Uterus (tissue), 4 donors: ENCODE results near the gene HSD17B8. TPM values are rescaled to one million over a fixed set of nuclear protein-coding genes. Genes with fewer than 3 reads are reported as not detected.

Experiments used
- DNase-seq, 2 donors: peaks; one replicate each; pipeline ENCODE4 v3.0.0-alpha.2; 2019 to 2020
- H3K27ac ChIP-seq, 2 donors: fragments of 200-600 bp; sonication (generic); 1 replicate in 1 of 2; 2 replicates in 1 of 2; pipeline ENCODE4 v1.5.1; 2016 to 2018
- H3K27me3 ChIP-seq, 2 donors: fragments of 200-600 bp; sonication (generic); one replicate each; pipeline ENCODE4 v1.5.1; 2018 to 2019; ENCODE audit warnings: control low read depth in 1 of 2
- H3K36me3 ChIP-seq, 2 donors: fragments of 200-600 bp; sonication (generic); one replicate each; pipeline ENCODE4 v1.5.1; 2019; ENCODE audit warnings: control low read depth in 1 of 2
- H3K4me1 ChIP-seq, 2 donors: fragments of 200-600 bp; sonication (generic); one replicate each; pipeline ENCODE4 v1.5.1; 2018 to 2019; ENCODE audit warnings: control low read depth in 1 of 2
- H3K4me3 ChIP-seq, 2 donors: fragments of 200-600 bp; sonication (generic); 1 replicate in 1 of 2; 2 replicates in 1 of 2; pipeline ENCODE4 v1.5.1; 2018 to 2019; ENCODE audit warnings: mild to moderate bottlenecking in 1 of 2
- H3K9me3 ChIP-seq, 2 donors: fragments of 200-600 bp; sonication (generic); one replicate each; pipeline ENCODE4 v1.5.1; 2019; ENCODE audit warnings: control low read depth in 1 of 2
- POLR2A ChIP-seq, 2 donors: fragments of 450-650 bp; IDR thresholded peaks; one replicate each; pipeline ENCODE4 v1.6.1; 2016; ENCODE audit warnings: antibody characterized with exemption in 2 of 2, mild to moderate bottlenecking in 1 of 2, moderate library complexity in 1 of 2
- intact Hi-C: fragments of 100-400 bp; cut with DNase I; formaldehyde crosslinking; loops from one replicate; pipeline ENCODE4 v1.15.1; 2023; ENCODE audit warnings: low total_unique reads
- total RNA-seq, 4 donors: library from RNA; depleted of rRNA in 3 of 4; stranded (reverse); fragments of >200 nt in 3 of 4; gene quantifications; one replicate each; pipeline versions ENCODE4 v1.1.0 to v1.2.4, GENCODE V29; 2014 to 2023
- TF ChIP-seq, protein P1 (sequence below), 4 experiments: fragments of 200-600 bp in 2 of 4; fragments of 450-650 bp in 2 of 4; sonication (generic) in 2 of 4; IDR thresholded peaks; one replicate each; pipeline ENCODE4 v1.5.1; 2016 to 2019; ENCODE audit warnings: antibody characterized with exemption in 4 of 4, mild to moderate bottlenecking in 2 of 4, moderate library complexity in 1 of 4
- donor health status: DM: yes; HTN: yes; CAD: no.

Gene HSD17B8
- total RNA-seq, 4 donors from 2014 or later = 2.6 to 11.3 (median 5.8) TPM; not detected in 1

DNA sequence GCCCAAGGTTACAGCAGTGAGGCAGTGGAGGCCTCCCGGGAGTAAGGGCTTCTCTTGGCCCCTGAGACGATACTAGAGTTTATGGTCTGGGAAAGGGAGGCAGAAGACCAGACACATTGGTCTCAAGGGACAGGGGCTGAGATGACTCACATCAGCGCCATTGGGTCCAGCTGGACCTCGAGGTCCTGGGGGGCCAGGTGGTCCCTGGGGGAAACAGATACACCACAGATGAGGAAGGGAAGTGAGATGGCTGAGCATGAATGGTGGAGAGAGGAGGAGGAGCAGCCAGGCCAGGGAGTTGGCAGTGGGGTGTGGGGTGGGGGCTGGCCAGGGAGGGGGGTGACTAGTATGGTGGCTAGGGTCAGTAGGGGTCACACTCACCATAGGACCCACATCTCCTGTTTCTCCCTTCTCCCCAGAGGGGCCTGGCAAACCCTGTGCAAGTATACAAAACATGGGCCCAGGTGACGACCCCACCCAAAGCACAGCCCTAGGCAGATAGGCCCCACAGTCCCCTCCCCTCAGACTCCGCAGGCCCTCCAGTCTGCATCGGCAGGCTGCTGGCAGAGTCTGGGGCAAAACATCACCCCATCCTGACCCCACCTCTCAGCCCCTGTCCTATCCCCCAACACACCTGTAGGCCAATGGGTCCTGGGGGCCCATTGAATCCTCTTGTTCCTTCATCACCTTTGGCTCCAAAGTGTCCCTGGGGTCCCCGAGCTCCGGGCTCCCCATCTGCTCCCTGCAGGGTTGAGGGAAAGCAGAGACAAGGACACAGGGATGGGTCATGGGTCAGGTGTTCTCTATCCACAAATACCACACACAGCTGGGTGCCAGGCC is 34.1 kb upstream of the HSD17B8 start:
- TF ChIP-seq, protein P1, sequence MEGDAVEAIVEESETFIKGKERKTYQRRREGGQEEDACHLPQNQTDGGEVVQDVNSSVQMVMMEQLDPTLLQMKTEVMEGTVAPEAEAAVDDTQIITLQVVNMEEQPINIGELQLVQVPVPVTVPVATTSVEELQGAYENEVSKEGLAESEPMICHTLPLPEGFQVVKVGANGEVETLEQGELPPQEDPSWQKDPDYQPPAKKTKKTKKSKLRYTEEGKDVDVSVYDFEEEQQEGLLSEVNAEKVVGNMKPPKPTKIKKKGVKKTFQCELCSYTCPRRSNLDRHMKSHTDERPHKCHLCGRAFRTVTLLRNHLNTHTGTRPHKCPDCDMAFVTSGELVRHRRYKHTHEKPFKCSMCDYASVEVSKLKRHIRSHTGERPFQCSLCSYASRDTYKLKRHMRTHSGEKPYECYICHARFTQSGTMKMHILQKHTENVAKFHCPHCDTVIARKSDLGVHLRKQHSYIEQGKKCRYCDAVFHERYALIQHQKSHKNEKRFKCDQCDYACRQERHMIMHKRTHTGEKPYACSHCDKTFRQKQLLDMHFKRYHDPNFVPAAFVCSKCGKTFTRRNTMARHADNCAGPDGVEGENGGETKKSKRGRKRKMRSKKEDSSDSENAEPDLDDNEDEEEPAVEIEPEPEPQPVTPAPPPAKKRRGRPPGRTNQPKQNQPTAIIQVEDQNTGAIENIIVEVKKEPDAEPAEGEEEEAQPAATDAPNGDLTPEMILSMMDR (IDR thresholded peaks at IDR 0.05) = no peak
- no peak for TF ChIP-seq POLR2A (IDR thresholded peaks at IDR 0.05)
- Histone ChIP-seq H3K4me1 (no peaks in the 10 kb centered on the region), H3K36me3 (no peaks in the 10 kb centered on the region), H3K27me3 (no peaks in the 10 kb centered on the region), H3K27ac (no peak overlapping the region), H3K9me3 (no peaks in the 10 kb centered on the region), H3K4me3 (no peak overlapping the region)
- no peak for DNase-seq
- intact Hi-C loops = no loop called here

DNA sequence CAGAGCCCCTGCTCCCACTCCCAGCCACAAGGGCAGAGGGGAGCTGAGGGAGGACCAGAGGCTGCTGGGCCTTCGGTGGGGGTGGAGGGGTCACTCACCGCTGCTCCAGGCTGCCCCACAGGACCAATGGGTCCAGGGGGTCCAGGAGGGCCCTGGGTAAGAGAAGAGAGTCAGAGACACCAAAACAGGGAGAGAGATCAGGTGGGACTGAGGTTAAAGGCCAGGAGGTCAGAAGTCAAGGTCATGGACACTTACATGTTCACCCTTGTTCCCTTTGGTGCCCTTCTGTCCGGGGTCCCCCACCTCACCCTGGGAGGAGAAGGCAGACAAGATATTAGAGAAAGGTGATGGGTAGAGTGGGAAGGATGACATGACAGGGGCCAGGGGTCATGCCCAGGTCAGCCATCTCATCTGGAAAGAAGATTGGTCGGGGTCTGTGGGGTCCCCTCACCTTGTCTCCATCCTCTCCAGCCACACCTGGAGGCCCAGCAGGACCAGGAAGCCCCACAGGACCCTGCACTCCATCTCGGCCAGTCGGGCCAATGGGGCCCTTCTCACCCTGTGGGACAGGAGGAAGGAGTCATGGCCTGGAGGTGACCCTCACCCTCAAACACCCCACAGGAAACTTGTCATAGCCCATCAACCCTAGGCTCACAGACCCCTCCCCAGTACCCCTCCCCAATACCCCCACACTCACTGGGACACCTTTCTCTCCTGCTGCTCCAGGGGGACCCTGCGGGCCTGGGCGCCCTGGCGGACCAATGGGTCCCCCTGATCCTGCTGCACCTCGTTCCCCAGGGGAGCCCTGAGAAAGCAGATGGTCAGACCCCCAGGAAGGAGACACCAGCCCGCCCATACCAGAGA is 33.2 kb upstream of the HSD17B8 start:
- no peak for TF ChIP-seq POLR2A (IDR thresholded peaks at IDR 0.05)
- TF ChIP-seq, protein P1 (IDR thresholded peaks at IDR 0.05) = no peak
- no peaks in the 10 kb centered on the region for H3K9me3 ChIP-seq
- H3K36me3 ChIP-seq = no peaks in the 10 kb centered on the region
- DNase-seq = no peak
- H3K27ac ChIP-seq = no peak overlapping the region
- H3K4me3 ChIP-seq = no peak overlapping the region
- no peaks in the 10 kb centered on the region for H3K4me1 ChIP-seq
- intact Hi-C loops = no loop called here
- no peaks in the 10 kb centered on the region for H3K27me3 ChIP-seq

DNA sequence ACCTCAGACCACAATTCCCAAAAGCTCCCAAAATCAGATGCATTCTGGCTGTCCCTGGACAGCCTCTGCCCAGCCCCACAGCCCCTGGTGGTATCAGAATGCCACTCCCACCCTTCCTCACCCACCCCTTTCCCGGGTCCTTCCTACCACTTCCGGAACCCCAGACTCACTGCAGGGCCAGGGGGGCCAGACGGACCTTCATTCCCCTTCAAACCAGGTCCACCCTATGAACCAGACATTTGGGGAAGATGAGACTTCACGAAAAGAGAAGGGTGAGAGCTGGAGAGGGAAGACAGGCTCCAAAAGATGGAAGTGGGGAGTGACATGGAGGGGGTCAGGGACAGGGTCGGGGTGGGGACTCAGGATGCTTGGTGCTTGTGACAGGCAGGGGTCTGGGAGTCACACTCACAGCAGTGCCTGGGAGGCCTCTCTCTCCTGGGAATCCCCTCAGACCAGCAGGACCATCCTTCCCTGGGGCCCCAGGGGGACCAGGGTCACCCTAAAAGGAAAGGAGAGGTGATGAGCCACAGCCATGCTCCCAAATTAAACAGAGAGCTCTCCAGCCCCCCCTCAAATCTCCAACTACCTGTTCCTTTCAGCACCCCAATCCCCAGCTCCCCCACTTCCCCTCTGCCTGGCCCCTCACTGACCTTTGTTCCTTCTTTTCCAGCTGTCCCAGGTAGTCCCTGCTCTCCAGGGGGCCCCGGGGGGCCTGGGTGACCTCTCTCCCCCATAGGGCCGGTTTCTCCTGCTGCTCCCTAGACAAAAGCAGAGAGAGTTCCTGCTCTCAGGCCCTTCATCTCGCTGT is 32.4 kb upstream of the HSD17B8 start:
- H3K36me3 ChIP-seq = no peaks in the 10 kb centered on the region
- no peaks in the 10 kb centered on the region for H3K4me1 ChIP-seq
- no peak for DNase-seq
- no peak overlapping the region for H3K27ac ChIP-seq
- H3K9me3 ChIP-seq = no peaks in the 10 kb centered on the region
- TF ChIP-seq, protein P1 (IDR thresholded peaks at IDR 0.05) = no peak
- TF ChIP-seq POLR2A (IDR thresholded peaks at IDR 0.05) = no peak
- H3K27me3 ChIP-seq = no peaks in the 10 kb centered on the region
- no peak overlapping the region for H3K4me3 ChIP-seq
- intact Hi-C loops = no loop called here

DNA sequence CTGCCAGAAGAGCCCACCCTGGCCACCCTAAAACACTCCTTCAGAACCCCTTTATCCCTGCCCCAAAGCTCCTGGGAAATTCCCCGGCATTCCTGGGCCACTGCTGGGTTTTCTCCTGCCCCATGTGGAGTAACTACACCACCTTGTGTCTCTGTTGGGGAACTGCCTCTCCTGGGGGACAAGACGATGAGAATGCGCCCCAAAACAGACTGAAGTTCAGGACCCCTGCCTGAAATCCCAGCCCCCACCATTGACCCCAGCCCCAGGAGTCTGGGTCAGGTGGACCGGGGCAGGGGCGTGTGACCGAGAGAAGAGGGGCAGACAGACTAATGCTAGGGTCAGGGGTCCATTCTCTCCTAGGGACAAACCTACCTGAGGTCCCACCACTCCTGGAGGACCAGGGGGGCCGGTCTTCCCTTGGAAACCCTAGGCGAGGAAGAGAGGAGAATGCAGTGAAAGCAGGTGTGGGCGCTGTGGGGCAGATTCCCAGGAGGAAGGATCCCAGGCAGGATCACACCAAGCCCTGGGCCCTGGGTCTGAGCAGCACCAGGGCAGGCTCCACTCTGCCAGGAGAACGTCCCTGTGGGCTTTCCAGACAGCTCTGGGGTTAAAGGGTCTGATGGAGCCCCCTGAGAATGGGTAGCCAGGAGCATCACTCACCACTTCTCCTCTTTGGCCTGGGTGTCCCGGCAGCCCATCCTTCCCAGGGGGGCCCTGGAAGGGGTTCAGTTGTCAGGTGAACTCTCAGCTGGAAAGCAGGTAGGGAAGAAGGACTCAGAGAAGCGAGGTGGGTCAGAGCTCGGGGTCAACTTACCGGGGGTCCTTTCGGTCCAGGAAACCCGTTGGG is 31.5 kb upstream of the HSD17B8 start:
- intact Hi-C loops = no loop called here
- no peak for DNase-seq
- Histone ChIP-seq H3K27ac (no peak overlapping the region), H3K36me3 (no peaks in the 10 kb centered on the region), H3K4me3 (no peak overlapping the region), H3K9me3 (no peaks in the 10 kb centered on the region), H3K4me1 (no peaks in the 10 kb centered on the region), H3K27me3 (no peaks in the 10 kb centered on the region)
- TF ChIP-seq, protein P1 (IDR thresholded peaks at IDR 0.05) = peak in 1 of 4 experiments; percentile 6
- TF ChIP-seq POLR2A (IDR thresholded peaks at IDR 0.05) = no peak
